Adrenal gland (tissue), 12 donors: ENCODE results near the gene CCL8. TPM values are rescaled to one million over a fixed set of nuclear protein-coding genes. Genes with fewer than 3 reads are reported as not detected.

ENCODE experiments used
- DNase-seq, 7 donors: peaks; one replicate each; pipeline ENCODE4 v3.0.0-alpha.2; 2019 to 2020
- H3K27ac ChIP-seq, 5 donors: fragments of 200-600 bp; sonication (generic) in 4 of 5; 1 replicate in 3 of 5; 2 replicates in 2 of 5; pipeline versions ENCODE4 v1.5.1 to v1.8.0; 2016 to 2020; ENCODE audit warnings: mild to moderate bottlenecking in 1 of 5
- H3K27me3 ChIP-seq: fragments of 200-600 bp; 2 replicates; pipeline ENCODE4 v1.8.0; 2021
- H3K36me3 ChIP-seq, 2 donors: fragments of 200-600 bp; replicated peaks in 1 of 2; 1 replicate in 1 of 2; 2 replicates in 1 of 2; pipeline versions ENCODE4 v1.5.1 to v1.8.0; 2018 to 2022
- H3K4me1 ChIP-seq, 2 donors: fragments of 200-600 bp; replicated peaks in 1 of 2; 1 replicate in 1 of 2; 2 replicates in 1 of 2; pipeline versions ENCODE4 v1.5.1 to v1.8.0; 2018 to 2021
- H3K4me3 ChIP-seq, 4 donors: fragments of 200-600 bp; sonication (generic) in 3 of 4; one replicate each; pipeline ENCODE4 v1.5.1; 2016 to 2018
- H3K9me3 ChIP-seq, 3 donors: fragments of 200-600 bp; sonication (generic) in 1 of 3; replicated peaks in 1 of 3; 1 replicate in 2 of 3; 2 replicates in 1 of 3; pipeline versions ENCODE4 v1.5.1 to v1.8.0; 2016 to 2021
- POLR2A ChIP-seq, 2 donors: fragments of 450-650 bp; IDR thresholded peaks; one replicate each; pipeline ENCODE4 v1.6.1; 2017; ENCODE audit warnings: antibody characterized with exemption in 2 of 2, mild to moderate bottlenecking in 2 of 2, moderate library complexity in 1 of 2
- WGBS, 4 donors: extraction: QIAGEN DNeasy Blood & Tissue Kit in 2 of 4; methylation state at CpG; one replicate each; pipeline versions ENCODE4 v1.1.5 to v1.1.7; 2013 to 2017; 5-methylcytosine and 5-hydroxymethylcytosine counted together
- intact Hi-C, 2 donors: fragments of 100-400 bp; cut with DNase I; formaldehyde crosslinking; loops; one replicate each; pipeline versions ENCODE4 v1.14.1 to v1.15.0; 2022 to 2023
- polyA plus RNA-seq, 3 donors: library from polyadenylated mRNA; stranded (reverse); fragments of 200-250 nt in 2 of 3; fragments of 350-450 nt in 1 of 3; fragmentation: Illumina TruSeq in 1 of 3; extraction: RNeasy Lipid Tissue Mini Kit (QIAGEN cat#74804) in 1 of 3; gene quantifications; one replicate each; pipeline ENCODE4 v1.2.3, GENCODE V29; 2013 to 2014
- total RNA-seq, 9 donors: library from RNA; depleted of rRNA in 4 of 9; stranded (reverse); fragments of >200 nt in 4 of 9; fragments of 120-200 nt in 1 of 9; fragmentation: NEBNext Ultra II Directional in 1 of 9; extraction: Animal tissue kit (Norgen Biotek cat#: 25700) in 1 of 9; gene quantifications; one replicate each; pipeline versions ENCODE4 v1.1.0 to v1.2.4, GENCODE V29; 2013 to 2023
- TF ChIP-seq, protein P1 (sequence below), 6 experiments: fragments of 450-650 bp in 4 of 6; fragments of 200-600 bp in 2 of 6; sonication (generic) in 1 of 6; IDR thresholded peaks; 1 replicate in 5 of 6; 2 replicates in 1 of 6; pipeline versions ENCODE4 v1.5.1 to v1.8.0; 2016 to 2021; ENCODE audit warnings: antibody characterized with exemption in 6 of 6, mild to moderate bottlenecking in 2 of 6, moderate library complexity in 1 of 6
- donor health status: healthy with polysubstance abuse.
- donor health status: Bipolar disorder and iron deficiency.
- donor health status: DM: yes; HTN: yes; CAD: no.
- donor health status: DM: no; HTN: no; CAD: no.
- donor health status: DM: no; HTN: no; CAD: no.
- donor health status: DM: yes; HTN: yes; CAD: no.

The CCL8 gene
- total and polyA plus RNA-seq, 12 donors = 0.17 to 5.4 (median 1.1) TPM; not detected in 2

DNA sequence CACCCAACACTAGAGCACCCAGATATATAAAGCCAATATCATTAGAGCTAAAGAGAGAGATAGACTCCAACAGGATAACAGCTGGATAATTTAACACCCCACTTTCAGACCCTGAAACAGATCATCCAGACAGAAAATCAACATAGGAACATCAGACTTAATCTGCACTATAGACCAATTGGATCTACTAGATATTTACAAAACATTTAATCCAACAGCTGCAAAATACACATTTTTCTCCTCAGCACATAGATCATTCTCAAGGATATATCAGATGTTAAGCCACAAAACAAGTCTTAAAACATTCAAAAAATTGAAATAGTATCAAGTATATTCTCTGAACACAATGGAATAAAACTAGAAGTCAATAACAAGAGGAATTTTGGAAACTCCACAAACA is 33.0 kb downstream of the CCL8 start:
- TF ChIP-seq POLR2A (IDR thresholded peaks at IDR 0.05) = no peak
- DNase-seq = no peak
- intact Hi-C loops = no loop called here
- H3K4me1 ChIP-seq = peaks cover 0 to 17% of the 10 kb centered on the region in 2 donors
- H3K27me3 ChIP-seq = peaks cover 2% of the 10 kb centered on the region
- H3K9me3 ChIP-seq = no peaks in the 10 kb centered on the region
- H3K4me3 ChIP-seq = no peak overlapping the region
- no peak overlapping the region for H3K27ac ChIP-seq
- H3K36me3 ChIP-seq = no peaks in the 10 kb centered on the region

DNA sequence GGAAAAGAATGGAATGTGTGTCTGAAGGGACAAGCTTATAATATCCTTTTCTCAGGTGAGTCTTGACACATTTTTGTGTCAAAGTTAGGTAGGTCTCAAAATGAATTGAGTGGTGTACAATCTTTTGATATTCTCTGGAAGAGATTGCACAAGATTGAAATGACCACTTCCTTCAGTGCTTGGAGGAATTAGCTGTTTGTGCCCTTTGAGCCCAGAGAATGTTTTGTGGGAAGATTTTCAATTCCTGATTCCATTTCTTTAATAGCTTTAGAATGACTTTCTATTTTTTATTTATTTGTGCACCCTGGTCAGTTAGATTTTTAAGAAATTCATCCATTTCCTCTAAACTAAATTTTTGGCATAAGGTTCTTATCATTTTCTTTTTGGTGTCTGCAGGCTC is 35.4 kb downstream of the CCL8 start:
- peak overlapping the region in 1 of 5 donors; percentile 49 for H3K27ac ChIP-seq
- DNase-seq = no peak
- H3K9me3 ChIP-seq = no peaks in the 10 kb centered on the region
- peaks cover 0 to 17% of the 10 kb centered on the region in 2 donors for H3K4me1 ChIP-seq
- no peaks in the 10 kb centered on the region for H3K36me3 ChIP-seq
- intact Hi-C loops = loop anchor here in 1 of 2 donors (5.0 kb wide), 1 partner anchor 152 kb away; no protein-coding TSS in a partner anchor
- no peak for TF ChIP-seq POLR2A (IDR thresholded peaks at IDR 0.05)
- TF ChIP-seq, protein P1, sequence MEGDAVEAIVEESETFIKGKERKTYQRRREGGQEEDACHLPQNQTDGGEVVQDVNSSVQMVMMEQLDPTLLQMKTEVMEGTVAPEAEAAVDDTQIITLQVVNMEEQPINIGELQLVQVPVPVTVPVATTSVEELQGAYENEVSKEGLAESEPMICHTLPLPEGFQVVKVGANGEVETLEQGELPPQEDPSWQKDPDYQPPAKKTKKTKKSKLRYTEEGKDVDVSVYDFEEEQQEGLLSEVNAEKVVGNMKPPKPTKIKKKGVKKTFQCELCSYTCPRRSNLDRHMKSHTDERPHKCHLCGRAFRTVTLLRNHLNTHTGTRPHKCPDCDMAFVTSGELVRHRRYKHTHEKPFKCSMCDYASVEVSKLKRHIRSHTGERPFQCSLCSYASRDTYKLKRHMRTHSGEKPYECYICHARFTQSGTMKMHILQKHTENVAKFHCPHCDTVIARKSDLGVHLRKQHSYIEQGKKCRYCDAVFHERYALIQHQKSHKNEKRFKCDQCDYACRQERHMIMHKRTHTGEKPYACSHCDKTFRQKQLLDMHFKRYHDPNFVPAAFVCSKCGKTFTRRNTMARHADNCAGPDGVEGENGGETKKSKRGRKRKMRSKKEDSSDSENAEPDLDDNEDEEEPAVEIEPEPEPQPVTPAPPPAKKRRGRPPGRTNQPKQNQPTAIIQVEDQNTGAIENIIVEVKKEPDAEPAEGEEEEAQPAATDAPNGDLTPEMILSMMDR (IDR thresholded peaks at IDR 0.05) = no peak
- H3K4me3 ChIP-seq = no peak overlapping the region
- H3K27me3 ChIP-seq = no peaks in the 10 kb centered on the region

DNA sequence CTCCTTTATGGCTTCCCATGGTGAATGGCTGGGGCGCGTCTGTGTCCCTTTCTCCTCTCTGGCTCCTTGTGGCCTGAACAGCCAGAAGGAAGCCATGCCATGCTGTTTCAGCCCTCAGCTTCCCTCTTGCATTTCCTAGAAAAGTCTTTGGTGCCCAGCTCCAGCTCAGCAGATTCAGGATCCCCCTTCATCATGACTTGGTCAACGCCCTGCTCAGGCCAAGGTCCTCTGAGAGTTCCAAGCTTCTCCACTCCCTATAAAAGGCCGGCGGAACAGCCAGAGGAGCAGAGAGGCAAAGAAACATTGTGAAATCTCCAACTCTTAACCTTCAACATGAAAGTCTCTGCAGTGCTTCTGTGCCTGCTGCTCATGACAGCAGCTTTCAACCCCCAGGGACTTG is 37.0 kb downstream of the CCL8 start, which contains the start of gene CCL13:
Gene CCL13, plus strand, starts transcription at position 287 of the 400 bp plus-strand sequence. Its CDS starts 47 bp downstream, at position 334.
- WGBS, 4 donors = 70 to 84% (median 79%) methylated on average over 5 of the region's 5 CpGs
- Histone ChIP-seq H3K9me3 (no peaks in the 10 kb centered on the region), H3K4me1 (peaks cover 0 to 17% of the 10 kb centered on the region in 2 donors), H3K27me3 (no peaks in the 10 kb centered on the region), H3K36me3 (no peaks in the 10 kb centered on the region), H3K27ac (peak within 1 kb of the TSS in 1 of 5 donors; percentile 52), H3K4me3 (no peak within 1 kb of the TSS)
- TF ChIP-seq, protein P1 (IDR thresholded peaks at IDR 0.05) = no peak
- TF ChIP-seq POLR2A (IDR thresholded peaks at IDR 0.05) = no peak
- intact Hi-C loops = loop anchor here in 1 of 2 donors (5.0 kb wide), 1 partner anchor 154 kb away; no protein-coding TSS in a partner anchor
- DNase-seq = no peak

DNA sequence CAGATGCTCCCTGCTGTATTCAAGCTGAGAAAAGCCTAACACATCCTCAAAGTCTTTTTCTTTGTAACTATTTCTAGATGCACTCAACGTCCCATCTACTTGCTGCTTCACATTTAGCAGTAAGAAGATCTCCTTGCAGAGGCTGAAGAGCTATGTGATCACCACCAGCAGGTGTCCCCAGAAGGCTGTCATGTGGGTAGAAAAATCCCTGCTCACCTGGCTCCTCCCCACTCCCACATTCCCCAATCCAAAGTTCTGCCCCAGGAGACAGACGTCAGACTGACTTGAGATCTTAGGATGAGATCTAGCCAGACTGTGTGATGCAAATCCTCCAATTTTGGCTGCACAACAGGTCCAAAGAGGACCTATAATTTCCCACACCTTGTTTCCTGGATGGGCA is 38.2 kb downstream of the CCL8 start:
- peaks cover 0 to 17% of the 10 kb centered on the region in 2 donors for H3K4me1 ChIP-seq
- DNase-seq = no peak
- WGBS, 4 donors = 74 to 84% (median 79%) methylated on average over 2 of the region's 2 CpGs
- H3K27me3 ChIP-seq = no peaks in the 10 kb centered on the region
- no peak overlapping the region for H3K4me3 ChIP-seq
- no peak overlapping the region for H3K27ac ChIP-seq
- intact Hi-C loops = loop anchor here in 1 of 2 donors (5.0 kb wide), 1 partner anchor 155 kb away; no protein-coding TSS in a partner anchor
- TF ChIP-seq, protein P1 (IDR thresholded peaks at IDR 0.05) = no peak
- TF ChIP-seq POLR2A (IDR thresholded peaks at IDR 0.05) = no peak
- H3K36me3 ChIP-seq = no peaks in the 10 kb centered on the region
- H3K9me3 ChIP-seq = no peaks in the 10 kb centered on the region

DNA sequence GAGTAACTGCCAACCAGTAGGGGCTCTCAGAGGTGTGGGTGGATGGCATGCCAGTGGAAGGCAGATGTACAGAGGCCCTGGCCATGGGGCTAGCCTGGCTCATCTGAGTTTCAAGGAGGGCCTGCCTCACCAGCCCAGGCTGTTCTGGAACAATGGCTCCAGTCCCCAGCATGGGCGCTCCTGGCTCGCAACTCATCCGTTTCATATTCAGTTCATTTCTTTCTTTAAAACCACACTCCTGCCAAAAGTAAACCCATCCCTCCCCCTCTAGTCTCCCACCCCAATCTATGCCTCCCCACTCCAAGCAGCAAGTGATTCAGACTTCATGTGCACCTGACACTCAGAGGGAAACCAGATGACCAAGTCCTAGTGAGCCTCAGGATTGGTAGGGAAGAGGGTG is 39.4 kb downstream of the CCL8 start:
- Histone ChIP-seq H3K36me3 (no peaks in the 10 kb centered on the region), H3K27me3 (no peaks in the 10 kb centered on the region), H3K27ac (no peak overlapping the region), H3K4me1 (peaks cover 0 to 17% of the 10 kb centered on the region in 2 donors), H3K4me3 (no peak overlapping the region), H3K9me3 (no peaks in the 10 kb centered on the region)
- no peak for DNase-seq
- intact Hi-C loops = loop anchor here in 1 of 2 donors (5.0 kb wide), 1 partner anchor 156 kb away; no protein-coding TSS in a partner anchor
- no peak for TF ChIP-seq POLR2A (IDR thresholded peaks at IDR 0.05)
- TF ChIP-seq, protein P1 (IDR thresholded peaks at IDR 0.05) = no peak
- WGBS, 4 donors = 96 to 98% (median 97%) methylated on average over 3 of the region's 3 CpGs
